ENCODE results near the gene MACF1.

- TF ChIP-seq POLR2AphosphoS5 (IDR thresholded peaks at IDR 0.05) (peak in 1 of 2 donors; percentile 21), CTCF (IDR thresholded peaks at IDR 0.05) (no peak), POLR2A (IDR thresholded peaks at IDR 0.05) (no peak)
Measured at GRCh38 chr1:39391691-39392679, 187.5 kb downstream of the MACF1 start.
